Activated naive CD8-positive, alpha-beta T cell treated with anti-CD3 and anti-CD28 coated beads for 36 hours (primary cell): ENCODE data around the gene HLA-DPB1. TPM values are rescaled to one million over a fixed set of nuclear protein-coding genes. Genes with fewer than 3 reads are reported as not detected.
A peak's percentile ranks its signal among the peaks of the same experiment; 100 is the strongest.
"Not testable (repeated sequence)": the region's sequence is repeated elsewhere in the genome, so short reads cannot be mapped to it uniquely, and the experiment has no call there.

Experiments
- DNase-seq: peaks from one replicate; pipeline ENCODE4 v3.0.0; 2021
- H3K27ac Mint-ChIP-seq: one replicate; pipeline ENCODE4 v1.8.0; 2022; ENCODE audit warnings: mild to moderate bottlenecking, moderate library complexity, mixed read lengths
- H3K27me3 Mint-ChIP-seq: one replicate; pipeline ENCODE4 v1.8.0; 2022; ENCODE audit warnings: mild to moderate bottlenecking, mixed read lengths
- H3K36me3 Mint-ChIP-seq: one replicate; pipeline ENCODE4 v1.8.0; 2021; ENCODE audit warnings: mild to moderate bottlenecking, mixed read lengths
- H3K4me1 Mint-ChIP-seq: one replicate; pipeline ENCODE4 v1.8.0; 2021; ENCODE audit warnings: mixed read lengths
- H3K4me3 Mint-ChIP-seq: one replicate; pipeline ENCODE4 v1.8.0; 2022; ENCODE audit warnings: mild to moderate bottlenecking, moderate library complexity, mixed read lengths
- H3K9me3 Mint-ChIP-seq: one replicate; pipeline ENCODE4 v1.8.0; 2022; ENCODE audit warnings: mixed read lengths
- total RNA-seq, 2 experiments: library from RNA; stranded (reverse); gene quantifications; one replicate each; pipeline ENCODE4 v1.2.3, GENCODE V29; 2021

Gene HLA-DPB1
- total RNA-seq, 2 experiments from 2014 or later, result 8.2 to 9.3 TPM

- Mint-ChIP-seq H3K36me3 (no peaks in the 10 kb centered on the region), H3K4me3 (peak overlapping the region; percentile 73)
Measured at GRCh38 chr6:33080127-33081089, 4.6 kb downstream of the HLA-DPB1 start.

GRCh38 chr6:33081098-33081824, 5.5 kb downstream of the HLA-DPB1 start:
- Mint-ChIP-seq H3K36me3 (no peaks in the 10 kb centered on the region), H3K4me3 (peak overlapping the region; percentile 0), H3K9me3 (no peaks in the 10 kb centered on the region), H3K27ac (peak overlapping the region; percentile 10), H3K4me1 (peaks cover 23% of the 10 kb centered on the region), H3K27me3 (no peaks in the 10 kb centered on the region)
- DNase-seq, result no peak

More at GRCh38 chr6:33080127-33081089, 4.6 kb downstream of the HLA-DPB1 start:
- H3K9me3 Mint-ChIP-seq, result no peaks in the 10 kb centered on the region
- DNase-seq, result no peak
- H3K27me3 Mint-ChIP-seq, result no peaks in the 10 kb centered on the region
- H3K4me1 Mint-ChIP-seq, result peaks cover 27% of the 10 kb centered on the region
- H3K27ac Mint-ChIP-seq, result no peak overlapping the region

GRCh38 chr6:33082702-33083101, 6.9 kb downstream of the HLA-DPB1 start:
- Mint-ChIP-seq H3K4me3 (no peak overlapping the region), H3K36me3 (no peaks in the 10 kb centered on the region), H3K4me1 (peaks cover 15% of the 10 kb centered on the region), H3K9me3 (no peaks in the 10 kb centered on the region), H3K27ac (no peak overlapping the region), H3K27me3 (no peaks in the 10 kb centered on the region)
- no peak for DNase-seq

GRCh38 chr6:33085627-33086026, 9.8 kb downstream of the HLA-DPB1 start:
- Mint-ChIP-seq H3K27ac (no peak overlapping the region), H3K36me3 (no peaks in the 10 kb centered on the region), H3K27me3 (no peaks in the 10 kb centered on the region), H3K4me1 (peaks cover 7% of the 10 kb centered on the region), H3K4me3 (no peak overlapping the region), H3K9me3 (no peaks in the 10 kb centered on the region)
- DNase-seq, result no peak

- Mint-ChIP-seq H3K4me3 (no peak overlapping the region), H3K27me3 (no peaks in the 10 kb centered on the region), H3K9me3 (no peaks in the 10 kb centered on the region), H3K36me3 (no peaks in the 10 kb centered on the region), H3K4me1 (no peaks in the 10 kb centered on the region), H3K27ac (no peak overlapping the region)
- DNase-seq, result no peak
Measured at GRCh38 chr6:33088258-33088930, 12.6 kb downstream of the HLA-DPB1 start.

GRCh38 chr6:33088931-33089620, 13.3 kb downstream of the HLA-DPB1 start:
- Mint-ChIP-seq H3K9me3 (no peaks in the 10 kb centered on the region), H3K27ac (no peak overlapping the region), H3K4me3 (no peak overlapping the region), H3K27me3 (no peaks in the 10 kb centered on the region), H3K4me1 (no peaks in the 10 kb centered on the region), H3K36me3 (no peaks in the 10 kb centered on the region)
- DNase-seq, result no peak

- H3K27ac Mint-ChIP-seq, result no peak overlapping the region
- peak; percentile 66 for DNase-seq
Measured at GRCh38 chr6:33091957-33092356, 16.2 kb downstream of the HLA-DPB1 start.

GRCh38 chr6:33092385-33092784, 16.6 kb downstream of the HLA-DPB1 start:
- no peaks in the 10 kb centered on the region for H3K9me3 Mint-ChIP-seq
- peaks cover under 1% of the 10 kb centered on the region for H3K27me3 Mint-ChIP-seq
- no peak for DNase-seq
- no peaks in the 10 kb centered on the region for H3K36me3 Mint-ChIP-seq
- H3K4me1 Mint-ChIP-seq, result no peaks in the 10 kb centered on the region
- no peak overlapping the region for H3K27ac Mint-ChIP-seq
- no peak overlapping the region for H3K4me3 Mint-ChIP-seq

More at GRCh38 chr6:33091957-33092356, 16.2 kb downstream of the HLA-DPB1 start:
- Mint-ChIP-seq H3K27me3 (no peaks in the 10 kb centered on the region), H3K4me1 (no peaks in the 10 kb centered on the region), H3K4me3 (no peak overlapping the region), H3K9me3 (no peaks in the 10 kb centered on the region), H3K36me3 (no peaks in the 10 kb centered on the region)

- Mint-ChIP-seq H3K27me3 (peaks cover 13% of the 10 kb centered on the region), H3K4me1 (no peaks in the 10 kb centered on the region), H3K4me3 (no peak overlapping the region), H3K27ac (no peak overlapping the region), H3K36me3 (no peaks in the 10 kb centered on the region), H3K9me3 (peaks cover 10% of the 10 kb centered on the region)
- no peak for DNase-seq
Measured at GRCh38 chr6:33093855-33094254, 18.1 kb downstream of the HLA-DPB1 start.

GRCh38 chr6:33095681-33096080, 19.9 kb downstream of the HLA-DPB1 start:
- Mint-ChIP-seq H3K4me3 (no peak overlapping the region), H3K4me1 (no peaks in the 10 kb centered on the region), H3K27ac (no peak overlapping the region), H3K9me3 (peaks cover 26% of the 10 kb centered on the region), H3K27me3 (peaks cover 13% of the 10 kb centered on the region), H3K36me3 (peaks cover 2% of the 10 kb centered on the region)
- no peak for DNase-seq

- peaks cover 32% of the 10 kb centered on the region for H3K27me3 Mint-ChIP-seq
- H3K4me1 Mint-ChIP-seq, H3K4me3 Mint-ChIP-seq, H3K36me3 Mint-ChIP-seq, DNase-seq, H3K27ac Mint-ChIP-seq: not testable (repeated sequence)
- H3K9me3 Mint-ChIP-seq, result peaks cover 33% of the 10 kb centered on the region
Measured at GRCh38 chr6:33101121-33101737, 25.4 kb downstream of the HLA-DPB1 start.

- peaks cover 2% of the 10 kb centered on the region for H3K36me3 Mint-ChIP-seq
- H3K27ac Mint-ChIP-seq, result no peak overlapping the region
- H3K9me3 Mint-ChIP-seq, result peaks cover 24% of the 10 kb centered on the region
- no peaks in the 10 kb centered on the region for H3K4me1 Mint-ChIP-seq
- DNase-seq, result no peak
- no peak overlapping the region for H3K4me3 Mint-ChIP-seq
- peaks cover 20% of the 10 kb centered on the region for H3K27me3 Mint-ChIP-seq
Measured at GRCh38 chr6:33103776-33104175, 28.0 kb downstream of the HLA-DPB1 start.

- H3K4me1 Mint-ChIP-seq, result no peaks in the 10 kb centered on the region
- H3K27ac Mint-ChIP-seq, result no peak overlapping the region
- no peak overlapping the region for H3K4me3 Mint-ChIP-seq
- DNase-seq, result no peak
- H3K36me3 Mint-ChIP-seq, result no peaks in the 10 kb centered on the region
- H3K27me3 Mint-ChIP-seq, result peaks cover 24% of the 10 kb centered on the region
- peaks cover 14% of the 10 kb centered on the region for H3K9me3 Mint-ChIP-seq
Measured at GRCh38 chr6:33104887-33105286, 29.1 kb downstream of the HLA-DPB1 start.

- Mint-ChIP-seq H3K27me3 (peaks cover 29% of the 10 kb centered on the region), H3K4me3 (no peak overlapping the region), H3K27ac (no peak overlapping the region), H3K36me3 (no peaks in the 10 kb centered on the region), H3K4me1 (no peaks in the 10 kb centered on the region), H3K9me3 (peaks cover 10% of the 10 kb centered on the region)
- no peak for DNase-seq
Measured at GRCh38 chr6:33105386-33105785, 29.6 kb downstream of the HLA-DPB1 start.
